Keratinocyte (primary cell): ENCODE measurements around the gene TLR6. TPM values are rescaled to one million over a fixed set of nuclear protein-coding genes. Genes with fewer than 3 reads are reported as not detected.

Experiments used
- DNase-seq: peaks from one replicate; pipeline ENCODE4 v3.0.0-alpha.2; 2011; ENCODE audit warnings: low read depth, missing footprints, low spot score
- FAIRE-seq: peaks from 2 replicates; lab custom pipeline; 2011; peaks lifted over from hg19 to GRCh38; lab: Jason Lieb, UNC
- H2AFZ ChIP-seq: 2 replicates; pipeline ENCODE4 v1.6.0; 2012; ENCODE audit warnings: low read length, control low read depth, inconsistent platforms; ENCODE audit not compliant: control insufficient read depth
- H3K27ac ChIP-seq: 2 replicates; pipeline ENCODE4 v1.5.1; 2011; ENCODE audit warnings: low read length; ENCODE audit not compliant: control insufficient read depth, insufficient read depth
- H3K27me3 ChIP-seq: 3 replicates; pipeline ENCODE4 v1.6.0; 2011; ENCODE audit warnings: low read length; ENCODE audit not compliant: control insufficient read depth, insufficient read depth; ENCODE audit errors: extremely low read depth
- H3K36me3 ChIP-seq, 2 experiments: 2 replicates in 1 of 2; 3 replicates in 1 of 2; pipeline ENCODE4 v1.5.1; 2011; ENCODE audit warnings: low read length in 2 of 2, mild to moderate bottlenecking in 1 of 2; ENCODE audit not compliant: control insufficient read depth in 2 of 2, insufficient read depth in 2 of 2; ENCODE audit errors: extremely low read depth in 1 of 2
- H3K4me1 ChIP-seq: 3 replicates; pipeline ENCODE4 v1.5.1; 2011; ENCODE audit warnings: low read length; ENCODE audit not compliant: control insufficient read depth, insufficient read depth; ENCODE audit errors: extremely low read depth
- H3K4me2 ChIP-seq: 3 replicates; pipeline ENCODE4 v1.6.0; 2011; ENCODE audit warnings: low read depth, low read length; ENCODE audit not compliant: control insufficient read depth, insufficient read depth; ENCODE audit errors: extremely low read depth
- H3K4me3 ChIP-seq, 3 experiments: fragments of 200-600 bp in 1 of 3; sonication (generic) in 1 of 3; 2 replicates in 2 of 3; 3 replicates in 1 of 3; pipeline ENCODE4 v1.5.1; 2011 to 2016; ENCODE audit warnings: low read length in 3 of 3, mild to moderate bottlenecking in 3 of 3, control low read depth in 2 of 3, inconsistent platforms in 1 of 3, low read depth in 1 of 3, mixed read lengths in 1 of 3, mixed run types in 1 of 3, moderate library complexity in 1 of 3; ENCODE audit not compliant: control insufficient read depth in 2 of 3, insufficient read depth in 2 of 3; ENCODE audit errors: extremely low read depth in 1 of 3
- H3K79me2 ChIP-seq: 2 replicates; pipeline ENCODE4 v1.6.0; 2012; ENCODE audit warnings: low read length; ENCODE audit not compliant: control insufficient read depth, insufficient read depth
- H3K9ac ChIP-seq: 3 replicates; pipeline ENCODE4 v1.6.0; 2011; ENCODE audit warnings: low read length; ENCODE audit not compliant: control insufficient read depth, insufficient read depth; ENCODE audit errors: extremely low read depth
- H3K9me1 ChIP-seq: 3 replicates; pipeline ENCODE4 v1.6.0; 2011; ENCODE audit warnings: low read length; ENCODE audit not compliant: control insufficient read depth, insufficient read depth; ENCODE audit errors: extremely low read depth
- H3K9me3 ChIP-seq: 2 replicates; pipeline ENCODE4 v1.5.1; 2012; ENCODE audit warnings: low read depth, low read length; ENCODE audit not compliant: control insufficient read depth
- H4K20me1 ChIP-seq: 3 replicates; pipeline ENCODE4 v1.6.0; 2011; ENCODE audit warnings: low read length; ENCODE audit not compliant: control insufficient read depth, insufficient read depth; ENCODE audit errors: extremely low read depth
- EZH2 ChIP-seq: IDR thresholded peaks from one replicate; pipeline ENCODE4 v1.6.1; 2012; ENCODE audit warnings: inconsistent platforms, mild to moderate bottlenecking, low read length, moderate library complexity
- dilution Hi-C: fragments of 300-500 bp; cut with MboI; formaldehyde crosslinking; loops from one replicate; pipeline ENCODE4 v1.7.0; 2020; ENCODE audit warnings: low sequenced_read_pairs; ENCODE audit not compliant: extremely low pct_ligation_motif_present
- polyA plus RNA-seq, 5 experiments: library from polyadenylated mRNA; depleted of rRNA in 3 of 5; stranded (reverse) in 3 of 5; stranded (forward) in 1 of 5; unstranded in 1 of 5; fragments of >200 nt; gene quantifications; 1 replicate in 1 of 5; 2 replicates in 3 of 5; 3 replicates in 1 of 5; pipeline versions ENCODE4 v1.2.1 to v1.2.3, GENCODE V29; 2011 to 2012; ENCODE audit warnings: missing spikeins in 2 of 5, low read depth in 1 of 5, low replicate concordance in 1 of 5
- TF ChIP-seq, protein P1 (sequence below), 3 experiments: IDR thresholded peaks in 1 of 3; conservative IDR thresholded peaks in 1 of 3; optimal IDR thresholded peaks in 1 of 3; 2 replicates in 2 of 3; 3 replicates in 1 of 3; pipeline versions ENCODE3 to v1.5.1; 2011; ENCODE audit warnings: low read length in 3 of 3, mild to moderate bottlenecking in 3 of 3, moderate library complexity in 2 of 3, control low read depth in 1 of 3, inconsistent platforms in 1 of 3; ENCODE audit not compliant: insufficient read depth in 2 of 3; ENCODE audit errors: extremely low read depth in 1 of 3

Gene TLR6
- polyA plus RNA-seq, 1 donor (not counting 4 experiments of a cell fraction or from before 2014, with no cell fraction given): 1.3 TPM

DNA sequence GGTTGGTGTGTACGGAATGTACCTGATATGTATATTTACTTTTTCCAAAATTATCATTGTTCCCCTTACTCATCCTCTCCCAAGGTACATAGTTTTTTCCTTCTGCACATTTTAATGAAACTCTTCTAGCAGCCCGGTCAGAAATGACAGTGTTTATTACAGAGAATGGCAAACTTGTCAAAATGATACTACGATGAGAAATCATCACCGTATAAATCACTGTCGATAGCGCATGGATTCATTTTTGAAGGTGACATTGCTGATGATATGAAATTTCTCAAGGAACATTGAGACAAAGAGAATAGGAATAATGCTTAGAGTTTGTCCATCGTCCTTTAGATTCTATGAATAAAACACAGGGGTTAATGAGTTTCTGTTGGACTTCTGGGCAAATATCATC, 41.6 kb upstream of the TLR6 start:
- no peaks in the 10 kb centered on the region for H3K4me1 ChIP-seq
- no peak overlapping the region for H2AFZ ChIP-seq
- H3K9me1 ChIP-seq: no peaks in the 10 kb centered on the region
- no peaks in the 10 kb centered on the region for H4K20me1 ChIP-seq
- no peaks in the 10 kb centered on the region for H3K9me3 ChIP-seq
- H3K79me2 ChIP-seq: no peaks in the 10 kb centered on the region
- no peak overlapping the region for H3K4me2 ChIP-seq
- H3K27ac ChIP-seq: no peak overlapping the region
- H3K36me3 ChIP-seq: peaks cover 0 to 8% of the 10 kb centered on the region in 2 experiments
- no peaks in the 10 kb centered on the region for H3K27me3 ChIP-seq
- H3K9ac ChIP-seq: no peak overlapping the region
- no peak for FAIRE-seq
- TF ChIP-seq EZH2: no peak
- TF ChIP-seq, protein P1, sequence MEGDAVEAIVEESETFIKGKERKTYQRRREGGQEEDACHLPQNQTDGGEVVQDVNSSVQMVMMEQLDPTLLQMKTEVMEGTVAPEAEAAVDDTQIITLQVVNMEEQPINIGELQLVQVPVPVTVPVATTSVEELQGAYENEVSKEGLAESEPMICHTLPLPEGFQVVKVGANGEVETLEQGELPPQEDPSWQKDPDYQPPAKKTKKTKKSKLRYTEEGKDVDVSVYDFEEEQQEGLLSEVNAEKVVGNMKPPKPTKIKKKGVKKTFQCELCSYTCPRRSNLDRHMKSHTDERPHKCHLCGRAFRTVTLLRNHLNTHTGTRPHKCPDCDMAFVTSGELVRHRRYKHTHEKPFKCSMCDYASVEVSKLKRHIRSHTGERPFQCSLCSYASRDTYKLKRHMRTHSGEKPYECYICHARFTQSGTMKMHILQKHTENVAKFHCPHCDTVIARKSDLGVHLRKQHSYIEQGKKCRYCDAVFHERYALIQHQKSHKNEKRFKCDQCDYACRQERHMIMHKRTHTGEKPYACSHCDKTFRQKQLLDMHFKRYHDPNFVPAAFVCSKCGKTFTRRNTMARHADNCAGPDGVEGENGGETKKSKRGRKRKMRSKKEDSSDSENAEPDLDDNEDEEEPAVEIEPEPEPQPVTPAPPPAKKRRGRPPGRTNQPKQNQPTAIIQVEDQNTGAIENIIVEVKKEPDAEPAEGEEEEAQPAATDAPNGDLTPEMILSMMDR (optimal IDR thresholded peaks at IDR 0.05 in 1 of 3, IDR thresholded peaks at IDR 0.05 in 1 of 3, conservative IDR thresholded peaks at IDR 0.05 in 1 of 3; ENCODE audit: extremely low read depth in 1 of 3, insufficient read depth in 2 of 3, low read length in 3 of 3): no peak
- H3K4me3 ChIP-seq: no peak overlapping the region
- dilution Hi-C loops: no loop called here
- DNase-seq: no peak

DNA sequence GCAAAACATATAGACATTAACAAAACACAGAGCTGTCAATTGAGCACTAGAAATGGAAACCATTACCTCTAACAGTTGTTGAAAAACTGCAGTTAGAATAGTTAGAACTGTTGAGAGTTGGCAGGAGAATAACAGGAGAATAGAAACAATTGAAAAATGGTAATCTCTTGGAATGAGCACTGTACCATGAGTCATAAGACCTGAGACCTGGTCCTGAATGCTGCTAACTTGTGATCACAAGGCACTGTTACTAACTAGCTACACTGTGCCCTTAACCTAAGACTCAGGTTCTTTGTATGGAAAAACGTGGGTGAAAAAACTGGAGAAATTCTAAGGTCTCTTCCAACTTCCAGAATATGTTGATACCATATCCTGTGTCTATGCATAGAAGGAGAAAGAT, 40.3 kb upstream of the TLR6 start:
- H2AFZ ChIP-seq: no peak overlapping the region
- H3K27ac ChIP-seq: no peak overlapping the region

More for the DNA sequence above, 40.3 kb upstream of the TLR6 start:
- Histone ChIP-seq H3K4me1 (no peaks in the 10 kb centered on the region), H3K9me1 (no peaks in the 10 kb centered on the region), H3K79me2 (no peaks in the 10 kb centered on the region), H3K9me3 (no peaks in the 10 kb centered on the region), H4K20me1 (no peaks in the 10 kb centered on the region), H3K9ac (no peak overlapping the region), H3K36me3 (peaks cover 0 to 9% of the 10 kb centered on the region in 2 experiments), H3K4me3 (no peak overlapping the region), H3K27me3 (no peaks in the 10 kb centered on the region), H3K4me2 (no peak overlapping the region)
- TF ChIP-seq, protein P1 (optimal IDR thresholded peaks at IDR 0.05 in 1 of 3, IDR thresholded peaks at IDR 0.05 in 1 of 3, conservative IDR thresholded peaks at IDR 0.05 in 1 of 3; ENCODE audit: extremely low read depth in 1 of 3, insufficient read depth in 2 of 3, low read length in 3 of 3): no peak
- no peak for TF ChIP-seq EZH2
- DNase-seq (no peak), FAIRE-seq (no peak)
- dilution Hi-C loops: no loop called here
